Hematopoietic multipotent progenitor cell treated with erythropoietin and hydrocortisone succinate and interleukin-3 and kit ligand, for 17 days (in vitro differentiated cells): ENCODE measurements around the gene RAG2.

Experiments
- DNase-seq: peaks from one replicate; pipeline ENCODE4 v3.0.0-alpha.2; 2015; ENCODE audit warnings: low spot score

RAG2 gene

GRCh38 chr11:36550385-36551115, 47.5 kb downstream of the RAG2 start:
- no peak for DNase-seq
